ENCODE data around the gene PAQR3.

DNA sequence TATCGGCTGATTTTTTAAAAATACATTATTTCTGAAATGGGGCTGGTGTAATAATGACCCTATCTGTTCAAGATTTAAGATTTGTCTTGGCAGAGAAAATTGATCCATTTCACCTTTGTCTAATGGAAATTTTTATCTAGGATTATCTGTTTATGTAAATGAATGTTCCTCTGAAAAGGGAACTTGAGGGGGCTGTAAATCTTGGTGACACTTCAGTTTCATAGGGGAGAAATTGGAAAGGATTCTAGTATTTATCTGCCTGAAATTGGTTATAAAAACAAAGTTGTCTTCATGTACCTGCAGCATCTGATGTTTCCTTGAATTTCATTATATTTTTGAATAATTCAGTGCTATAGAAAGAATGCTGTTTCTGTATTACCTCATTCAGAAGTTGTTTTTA, 48.4 kb upstream of the PAQR3 start:
- TF ChIP-seq, protein P1, sequence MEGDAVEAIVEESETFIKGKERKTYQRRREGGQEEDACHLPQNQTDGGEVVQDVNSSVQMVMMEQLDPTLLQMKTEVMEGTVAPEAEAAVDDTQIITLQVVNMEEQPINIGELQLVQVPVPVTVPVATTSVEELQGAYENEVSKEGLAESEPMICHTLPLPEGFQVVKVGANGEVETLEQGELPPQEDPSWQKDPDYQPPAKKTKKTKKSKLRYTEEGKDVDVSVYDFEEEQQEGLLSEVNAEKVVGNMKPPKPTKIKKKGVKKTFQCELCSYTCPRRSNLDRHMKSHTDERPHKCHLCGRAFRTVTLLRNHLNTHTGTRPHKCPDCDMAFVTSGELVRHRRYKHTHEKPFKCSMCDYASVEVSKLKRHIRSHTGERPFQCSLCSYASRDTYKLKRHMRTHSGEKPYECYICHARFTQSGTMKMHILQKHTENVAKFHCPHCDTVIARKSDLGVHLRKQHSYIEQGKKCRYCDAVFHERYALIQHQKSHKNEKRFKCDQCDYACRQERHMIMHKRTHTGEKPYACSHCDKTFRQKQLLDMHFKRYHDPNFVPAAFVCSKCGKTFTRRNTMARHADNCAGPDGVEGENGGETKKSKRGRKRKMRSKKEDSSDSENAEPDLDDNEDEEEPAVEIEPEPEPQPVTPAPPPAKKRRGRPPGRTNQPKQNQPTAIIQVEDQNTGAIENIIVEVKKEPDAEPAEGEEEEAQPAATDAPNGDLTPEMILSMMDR (IDR thresholded peaks at IDR 0.05) = no peak
- TF ChIP-seq POLR2A (IDR thresholded peaks at IDR 0.05) = no peak

Data from heart left ventricle (tissue), 13 donors.